ENCODE measurements around the gene C1orf141. TPM values are rescaled to one million over a fixed set of nuclear protein-coding genes. Genes with fewer than 3 reads are reported as not detected.

Gene C1orf141
- total and polyA plus RNA-seq, 4 donors, result not detected

DNA sequence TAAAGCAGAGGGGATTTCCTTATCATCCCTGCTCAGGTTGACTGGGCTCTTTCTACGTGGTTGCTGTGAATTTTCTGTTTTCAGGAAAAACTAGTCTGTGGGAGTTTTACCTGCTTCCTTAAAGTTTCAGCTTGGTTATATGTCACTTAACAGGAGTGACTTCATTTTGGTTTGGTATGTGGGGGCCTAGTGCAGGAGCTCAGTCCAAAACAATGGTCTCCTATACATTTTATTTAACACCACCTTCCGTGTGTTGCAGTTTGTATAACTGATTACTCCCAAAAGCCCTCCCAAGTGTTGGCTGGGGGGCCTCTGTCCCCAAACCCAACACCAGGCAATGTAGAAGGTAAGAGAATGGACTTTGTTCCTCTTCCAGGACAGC, 36.8 kb upstream of the C1orf141 start:
- TF ChIP-seq EGR1 (IDR thresholded peaks at IDR 0.05; ENCODE audit: low read depth in 2 of 2) (no peak), FOXA2 (IDR thresholded peaks at IDR 0.05) (no peak), HNF4A (conservative IDR thresholded peaks at IDR 0.05) (peak in 1 of 2 donors; percentile 28), JUND (IDR thresholded peaks at IDR 0.05) (no peak), FOXA1 (IDR thresholded peaks at IDR 0.05) (no peak)
- TF ChIP-seq, protein P1, sequence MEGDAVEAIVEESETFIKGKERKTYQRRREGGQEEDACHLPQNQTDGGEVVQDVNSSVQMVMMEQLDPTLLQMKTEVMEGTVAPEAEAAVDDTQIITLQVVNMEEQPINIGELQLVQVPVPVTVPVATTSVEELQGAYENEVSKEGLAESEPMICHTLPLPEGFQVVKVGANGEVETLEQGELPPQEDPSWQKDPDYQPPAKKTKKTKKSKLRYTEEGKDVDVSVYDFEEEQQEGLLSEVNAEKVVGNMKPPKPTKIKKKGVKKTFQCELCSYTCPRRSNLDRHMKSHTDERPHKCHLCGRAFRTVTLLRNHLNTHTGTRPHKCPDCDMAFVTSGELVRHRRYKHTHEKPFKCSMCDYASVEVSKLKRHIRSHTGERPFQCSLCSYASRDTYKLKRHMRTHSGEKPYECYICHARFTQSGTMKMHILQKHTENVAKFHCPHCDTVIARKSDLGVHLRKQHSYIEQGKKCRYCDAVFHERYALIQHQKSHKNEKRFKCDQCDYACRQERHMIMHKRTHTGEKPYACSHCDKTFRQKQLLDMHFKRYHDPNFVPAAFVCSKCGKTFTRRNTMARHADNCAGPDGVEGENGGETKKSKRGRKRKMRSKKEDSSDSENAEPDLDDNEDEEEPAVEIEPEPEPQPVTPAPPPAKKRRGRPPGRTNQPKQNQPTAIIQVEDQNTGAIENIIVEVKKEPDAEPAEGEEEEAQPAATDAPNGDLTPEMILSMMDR (IDR thresholded peaks at IDR 0.05; ENCODE audit: low read depth, low read length, missing input control), result no peak
- Histone ChIP-seq H3K9ac (ENCODE audit: low read depth in 1 of 2, low read length in 2 of 2) (no peak overlapping the region), H3K9me3 (ENCODE audit: control insufficient read depth in 4 of 4, low read length in 3 of 4) (no peaks in the 10 kb centered on the region), H3K36me3 (ENCODE audit: control insufficient read depth in 4 of 4, insufficient read depth in 3 of 4, low read depth in 1 of 4, low read length in 3 of 4) (no peaks in the 10 kb centered on the region), H3K4me1 (ENCODE audit: control insufficient read depth in 4 of 4, insufficient read depth in 4 of 4, low read length in 3 of 4) (peaks cover 0 to 23% (median 13%) of the 10 kb centered on the region in 4 donors), H3K27ac (ENCODE audit: low read depth in 1 of 2, low read length in 2 of 2) (no peak overlapping the region), H3K4me3 (ENCODE audit: low read depth in 1 of 3, low read length in 3 of 3) (no peak overlapping the region), H3K27me3 (ENCODE audit: control insufficient read depth in 4 of 4, insufficient read depth in 4 of 4, low read length in 3 of 4) (no peaks in the 10 kb centered on the region)
- WGBS, result 94% methylated on average over 2 of the region's 2 CpGs
- DNase-seq (ENCODE audit: low spot score), result no peak

DNA sequence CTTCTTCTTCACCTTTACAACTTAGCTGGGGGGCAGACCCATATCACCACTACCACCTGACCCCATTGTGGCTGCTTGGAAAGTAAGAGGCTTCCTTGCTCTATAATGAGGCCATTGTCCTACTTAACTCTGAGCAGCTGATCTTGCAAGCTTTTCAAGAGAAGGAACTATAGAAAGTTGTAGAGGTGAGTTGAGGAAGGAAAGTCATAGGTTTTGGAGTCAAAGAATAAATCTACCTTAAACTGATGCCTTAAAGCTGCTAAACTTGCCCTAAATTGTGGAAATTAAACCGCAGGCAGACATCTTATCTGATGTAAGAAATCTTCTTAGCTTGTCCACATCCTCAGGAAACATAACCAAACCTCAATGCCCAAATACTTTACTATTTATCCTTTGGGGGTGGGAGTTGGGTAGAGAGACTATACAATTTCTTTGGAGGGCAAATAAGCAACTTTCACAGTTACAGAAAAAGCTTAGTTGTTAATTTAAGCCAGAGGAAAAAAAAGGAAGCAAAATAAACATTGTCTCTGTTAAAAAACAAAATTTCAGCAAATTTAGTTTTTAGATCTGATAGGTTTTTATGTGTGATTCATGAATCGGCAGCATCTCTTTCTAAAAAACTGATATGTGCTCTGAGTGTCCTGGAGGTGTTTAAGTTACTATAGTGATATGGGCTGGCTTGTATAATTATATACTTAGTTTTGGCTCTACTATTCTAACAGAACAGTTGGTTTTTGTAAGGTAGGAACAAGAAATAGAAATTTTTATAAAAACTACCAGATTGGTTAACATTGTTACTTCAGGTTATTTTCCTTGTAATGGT, 36.2 kb upstream of the C1orf141 start:
- DNase-seq (ENCODE audit: low spot score), result no peak
- TF ChIP-seq JUND (IDR thresholded peaks at IDR 0.05), result no peak
- TF ChIP-seq RXRA (IDR thresholded peaks at IDR 0.05), result no peak
- TF ChIP-seq, protein P2, sequence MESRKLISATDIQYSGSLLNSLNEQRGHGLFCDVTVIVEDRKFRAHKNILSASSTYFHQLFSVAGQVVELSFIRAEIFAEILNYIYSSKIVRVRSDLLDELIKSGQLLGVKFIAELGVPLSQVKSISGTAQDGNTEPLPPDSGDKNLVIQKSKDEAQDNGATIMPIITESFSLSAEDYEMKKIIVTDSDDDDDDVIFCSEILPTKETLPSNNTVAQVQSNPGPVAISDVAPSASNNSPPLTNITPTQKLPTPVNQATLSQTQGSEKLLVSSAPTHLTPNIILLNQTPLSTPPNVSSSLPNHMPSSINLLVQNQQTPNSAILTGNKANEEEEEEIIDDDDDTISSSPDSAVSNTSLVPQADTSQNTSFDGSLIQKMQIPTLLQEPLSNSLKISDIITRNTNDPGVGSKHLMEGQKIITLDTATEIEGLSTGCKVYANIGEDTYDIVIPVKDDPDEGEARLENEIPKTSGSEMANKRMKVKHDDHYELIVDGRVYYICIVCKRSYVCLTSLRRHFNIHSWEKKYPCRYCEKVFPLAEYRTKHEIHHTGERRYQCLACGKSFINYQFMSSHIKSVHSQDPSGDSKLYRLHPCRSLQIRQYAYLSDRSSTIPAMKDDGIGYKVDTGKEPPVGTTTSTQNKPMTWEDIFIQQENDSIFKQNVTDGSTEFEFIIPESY (IDR thresholded peaks at IDR 0.05), result no peak
- no peak for TF ChIP-seq TAF1 (conservative IDR thresholded peaks at IDR 0.05)
- no peak for TF ChIP-seq GABPA (IDR thresholded peaks at IDR 0.05 in 1 of 2, conservative IDR thresholded peaks at IDR 0.05 in 1 of 2)
- TF ChIP-seq, protein P3, sequence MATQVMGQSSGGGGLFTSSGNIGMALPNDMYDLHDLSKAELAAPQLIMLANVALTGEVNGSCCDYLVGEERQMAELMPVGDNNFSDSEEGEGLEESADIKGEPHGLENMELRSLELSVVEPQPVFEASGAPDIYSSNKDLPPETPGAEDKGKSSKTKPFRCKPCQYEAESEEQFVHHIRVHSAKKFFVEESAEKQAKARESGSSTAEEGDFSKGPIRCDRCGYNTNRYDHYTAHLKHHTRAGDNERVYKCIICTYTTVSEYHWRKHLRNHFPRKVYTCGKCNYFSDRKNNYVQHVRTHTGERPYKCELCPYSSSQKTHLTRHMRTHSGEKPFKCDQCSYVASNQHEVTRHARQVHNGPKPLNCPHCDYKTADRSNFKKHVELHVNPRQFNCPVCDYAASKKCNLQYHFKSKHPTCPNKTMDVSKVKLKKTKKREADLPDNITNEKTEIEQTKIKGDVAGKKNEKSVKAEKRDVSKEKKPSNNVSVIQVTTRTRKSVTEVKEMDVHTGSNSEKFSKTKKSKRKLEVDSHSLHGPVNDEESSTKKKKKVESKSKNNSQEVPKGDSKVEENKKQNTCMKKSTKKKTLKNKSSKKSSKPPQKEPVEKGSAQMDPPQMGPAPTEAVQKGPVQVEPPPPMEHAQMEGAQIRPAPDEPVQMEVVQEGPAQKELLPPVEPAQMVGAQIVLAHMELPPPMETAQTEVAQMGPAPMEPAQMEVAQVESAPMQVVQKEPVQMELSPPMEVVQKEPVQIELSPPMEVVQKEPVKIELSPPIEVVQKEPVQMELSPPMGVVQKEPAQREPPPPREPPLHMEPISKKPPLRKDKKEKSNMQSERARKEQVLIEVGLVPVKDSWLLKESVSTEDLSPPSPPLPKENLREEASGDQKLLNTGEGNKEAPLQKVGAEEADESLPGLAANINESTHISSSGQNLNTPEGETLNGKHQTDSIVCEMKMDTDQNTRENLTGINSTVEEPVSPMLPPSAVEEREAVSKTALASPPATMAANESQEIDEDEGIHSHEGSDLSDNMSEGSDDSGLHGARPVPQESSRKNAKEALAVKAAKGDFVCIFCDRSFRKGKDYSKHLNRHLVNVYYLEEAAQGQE (IDR thresholded peaks at IDR 0.05), result no peak
- no peak for TF ChIP-seq HNF4A (conservative IDR thresholded peaks at IDR 0.05)
- TF ChIP-seq SP1 (IDR thresholded peaks at IDR 0.05), result no peak
- TF ChIP-seq FOXA1 (IDR thresholded peaks at IDR 0.05), result no peak
- TF ChIP-seq YY1 (IDR thresholded peaks at IDR 0.05), result no peak
- TF ChIP-seq EGR1 (IDR thresholded peaks at IDR 0.05; ENCODE audit: low read depth in 2 of 2), result no peak
- no peak for TF ChIP-seq NR2F2 (IDR thresholded peaks at IDR 0.05)
- TF ChIP-seq, protein P1 (IDR thresholded peaks at IDR 0.05; ENCODE audit: low read depth, low read length, missing input control), result no peak
- TF ChIP-seq, protein P4, sequence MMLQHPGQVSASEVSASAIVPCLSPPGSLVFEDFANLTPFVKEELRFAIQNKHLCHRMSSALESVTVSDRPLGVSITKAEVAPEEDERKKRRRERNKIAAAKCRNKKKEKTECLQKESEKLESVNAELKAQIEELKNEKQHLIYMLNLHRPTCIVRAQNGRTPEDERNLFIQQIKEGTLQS (IDR thresholded peaks at IDR 0.05), result no peak
- TF ChIP-seq, protein P5, sequence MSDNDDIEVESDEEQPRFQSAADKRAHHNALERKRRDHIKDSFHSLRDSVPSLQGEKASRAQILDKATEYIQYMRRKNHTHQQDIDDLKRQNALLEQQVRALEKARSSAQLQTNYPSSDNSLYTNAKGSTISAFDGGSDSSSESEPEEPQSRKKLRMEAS (IDR thresholded peaks at IDR 0.05), result no peak
- TF ChIP-seq FOXA2 (IDR thresholded peaks at IDR 0.05), result no peak
- TF ChIP-seq RAD21 (IDR thresholded peaks at IDR 0.05), result no peak
- TF ChIP-seq HNF4G (IDR thresholded peaks at IDR 0.05), result no peak
- WGBS, result 73% methylated on average over 2 of the region's 2 CpGs
- no peaks in the 10 kb centered on the region for H3K9me3 ChIP-seq (ENCODE audit: control insufficient read depth in 4 of 4, low read length in 3 of 4)
- H3K9ac ChIP-seq (ENCODE audit: low read depth in 1 of 2, low read length in 2 of 2), result no peak overlapping the region
- H3K4me1 ChIP-seq (ENCODE audit: control insufficient read depth in 4 of 4, insufficient read depth in 4 of 4, low read length in 3 of 4), result peaks cover 0 to 23% (median 13%) of the 10 kb centered on the region in 4 donors
- no peaks in the 10 kb centered on the region for H3K27me3 ChIP-seq (ENCODE audit: control insufficient read depth in 4 of 4, insufficient read depth in 4 of 4, low read length in 3 of 4)
- H3K4me3 ChIP-seq (ENCODE audit: low read depth in 1 of 3, low read length in 3 of 3), result no peak overlapping the region
- H3K36me3 ChIP-seq (ENCODE audit: control insufficient read depth in 4 of 4, insufficient read depth in 3 of 4, low read depth in 1 of 4, low read length in 3 of 4), result no peaks in the 10 kb centered on the region
- H3K27ac ChIP-seq (ENCODE audit: low read depth in 1 of 2, low read length in 2 of 2), result no peak overlapping the region

Data from liver (tissue), 9 donors.